OCI-LY1 (cell line): ENCODE measurements around the gene PROM2.
A peak's percentile ranks its signal among the peaks of the same experiment; 100 is the strongest.

ENCODE experiments used
- H2AFZ ChIP-seq: fragments of 200-600 bp; sonication (generic), shearing (Covaris generic); 2 replicates; pipeline ENCODE4 v1.6.0; 2014; ENCODE audit warnings: antibody characterized with exemption, mild to moderate bottlenecking, low read length
- H3F3A ChIP-seq: fragments of 200-600 bp; sonication (generic), shearing (Covaris generic); 2 replicates; pipeline ENCODE4 v1.6.0; 2014; ENCODE audit warnings: mild to moderate bottlenecking, antibody characterized with exemption, low read length, moderate library complexity; ENCODE audit not compliant: insufficient read depth
- H3K27ac ChIP-seq: fragments of 200-600 bp; sonication (generic); 2 replicates; pipeline ENCODE4 v1.5.1; 2014; ENCODE audit warnings: low read length, mixed run types, mild to moderate bottlenecking, low read depth; ENCODE audit not compliant: poor library complexity, severe bottlenecking
- H3K27me3 ChIP-seq: fragments of 200-600 bp; sonication (generic); 2 replicates; pipeline ENCODE4 v1.6.0; 2014; ENCODE audit warnings: antibody characterized with exemption, mild to moderate bottlenecking, low read length, moderate library complexity; ENCODE audit not compliant: insufficient read depth
- H3K36me3 ChIP-seq: fragments of 200-600 bp; sonication (generic); 2 replicates; pipeline ENCODE4 v1.6.1; 2014; ENCODE audit warnings: mild to moderate bottlenecking, antibody characterized with exemption, low read length, moderate library complexity, mixed read lengths; ENCODE audit not compliant: insufficient read depth
- H3K4me1 ChIP-seq: fragments of 200-600 bp; sonication (generic); 2 replicates; pipeline ENCODE4 v1.5.1; 2014; ENCODE audit warnings: mild to moderate bottlenecking, low read length, moderate library complexity; ENCODE audit not compliant: insufficient read depth, severe bottlenecking
- H3K4me2 ChIP-seq: fragments of 200-600 bp; sonication (generic), shearing (Covaris generic); 2 replicates; pipeline ENCODE4 v1.6.1; 2014; ENCODE audit warnings: low read length
- H3K4me3 ChIP-seq: fragments of 200-600 bp; sonication (generic); 2 replicates; pipeline ENCODE4 v1.5.1; 2014; ENCODE audit warnings: low read length, low read depth, mild to moderate bottlenecking, mixed read lengths; ENCODE audit not compliant: poor library complexity, severe bottlenecking
- H3K79me2 ChIP-seq: fragments of 200-600 bp; shearing (Covaris generic); 2 replicates; pipeline ENCODE4 v1.6.1; 2016; ENCODE audit warnings: mixed run types, low read length, mixed read lengths; ENCODE audit not compliant: insufficient read depth
- H3K9ac ChIP-seq: fragments of 200-600 bp; sonication (generic), shearing (Covaris generic); 2 replicates; pipeline ENCODE4 v1.6.1; 2014; ENCODE audit warnings: mild to moderate bottlenecking, low read length, mixed read lengths
- H3K9me2 ChIP-seq: fragments of 200-600 bp; sonication (generic), shearing (Covaris generic); 2 replicates; pipeline ENCODE4 v1.6.1; 2014; ENCODE audit warnings: low read depth, mild to moderate bottlenecking, low read length, mixed read lengths
- H3K9me3 ChIP-seq: fragments of 200-600 bp; shearing (Covaris generic); 2 replicates; pipeline ENCODE4 v1.6.1; 2014; ENCODE audit warnings: low read length, mixed read lengths
- H4K20me1 ChIP-seq: fragments of 200-600 bp; sonication (generic), shearing (Covaris generic); 2 replicates; pipeline ENCODE4 v1.6.0; 2016; ENCODE audit warnings: mild to moderate bottlenecking, low read length; ENCODE audit not compliant: insufficient read depth
- EZH2 ChIP-seq: fragments of 200-600 bp; sonication (generic), shearing (Covaris generic); IDR thresholded peaks from 2 replicates; pipeline ENCODE4 v1.8.0; 2017; ENCODE audit warnings: borderline replicate concordance, mixed run types, mild to moderate bottlenecking, antibody characterized with exemption, low read length, moderate library complexity, mixed read lengths
- TF ChIP-seq, protein P1 (sequence below): fragments of 200-600 bp; sonication (generic), shearing (Covaris generic); IDR thresholded peaks from 2 replicates; pipeline ENCODE4 v1.5.1; 2017; ENCODE audit warnings: mild to moderate bottlenecking, antibody characterized with exemption, low read length, moderate library complexity, mixed read lengths

The PROM2 gene, protein sequence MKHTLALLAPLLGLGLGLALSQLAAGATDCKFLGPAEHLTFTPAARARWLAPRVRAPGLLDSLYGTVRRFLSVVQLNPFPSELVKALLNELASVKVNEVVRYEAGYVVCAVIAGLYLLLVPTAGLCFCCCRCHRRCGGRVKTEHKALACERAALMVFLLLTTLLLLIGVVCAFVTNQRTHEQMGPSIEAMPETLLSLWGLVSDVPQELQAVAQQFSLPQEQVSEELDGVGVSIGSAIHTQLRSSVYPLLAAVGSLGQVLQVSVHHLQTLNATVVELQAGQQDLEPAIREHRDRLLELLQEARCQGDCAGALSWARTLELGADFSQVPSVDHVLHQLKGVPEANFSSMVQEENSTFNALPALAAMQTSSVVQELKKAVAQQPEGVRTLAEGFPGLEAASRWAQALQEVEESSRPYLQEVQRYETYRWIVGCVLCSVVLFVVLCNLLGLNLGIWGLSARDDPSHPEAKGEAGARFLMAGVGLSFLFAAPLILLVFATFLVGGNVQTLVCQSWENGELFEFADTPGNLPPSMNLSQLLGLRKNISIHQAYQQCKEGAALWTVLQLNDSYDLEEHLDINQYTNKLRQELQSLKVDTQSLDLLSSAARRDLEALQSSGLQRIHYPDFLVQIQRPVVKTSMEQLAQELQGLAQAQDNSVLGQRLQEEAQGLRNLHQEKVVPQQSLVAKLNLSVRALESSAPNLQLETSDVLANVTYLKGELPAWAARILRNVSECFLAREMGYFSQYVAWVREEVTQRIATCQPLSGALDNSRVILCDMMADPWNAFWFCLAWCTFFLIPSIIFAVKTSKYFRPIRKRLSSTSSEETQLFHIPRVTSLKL

DNA sequence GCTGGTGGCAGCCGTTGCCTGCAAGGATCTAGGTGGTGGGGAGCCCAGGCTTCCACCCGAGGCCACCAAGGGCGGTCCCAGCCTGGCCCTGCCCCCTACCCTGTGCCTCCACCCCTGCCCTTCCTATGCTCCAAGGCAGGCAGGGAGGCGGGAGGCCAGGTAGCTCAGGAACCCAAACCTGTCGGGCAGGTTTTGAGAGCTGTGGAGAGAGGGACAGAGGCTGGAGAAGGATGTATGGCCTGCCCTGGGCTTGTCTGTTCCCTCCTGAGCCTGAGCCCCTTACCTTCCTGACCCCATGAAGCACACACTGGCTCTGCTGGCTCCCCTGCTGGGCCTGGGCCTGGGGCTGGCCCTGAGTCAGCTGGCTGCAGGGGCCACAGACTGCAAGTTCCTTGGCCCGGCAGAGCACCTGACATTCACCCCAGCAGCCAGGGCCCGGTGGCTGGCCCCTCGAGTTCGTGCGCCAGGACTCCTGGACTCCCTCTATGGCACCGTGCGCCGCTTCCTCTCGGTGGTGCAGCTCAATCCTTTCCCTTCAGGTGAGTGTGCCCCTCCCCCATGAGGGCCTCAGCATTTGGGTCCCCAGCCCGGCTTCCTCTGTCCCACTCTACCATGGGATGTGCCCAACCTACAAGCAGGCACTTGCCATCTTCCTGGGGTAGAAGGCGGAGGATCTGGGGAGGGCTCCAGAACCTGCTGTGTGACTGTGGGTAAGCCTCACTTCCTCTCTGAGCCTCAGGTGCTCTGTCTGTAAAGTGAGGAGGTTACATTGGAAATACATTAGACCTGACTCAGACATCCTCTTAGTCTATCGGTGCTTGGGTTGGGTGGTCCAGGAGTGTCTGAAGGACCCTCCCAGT, at the start of gene PROM2:
PROM2 (plus strand) TSS at position 159 of the 860 bp plus-strand sequence; CDS start at position 296, 137 bp downstream.
- no peaks in the 10 kb centered on the region for H3F3A ChIP-seq
- no peak within 1 kb of the TSS for H2AFZ ChIP-seq
- no peak for TF ChIP-seq EZH2
- TF ChIP-seq, protein P1, sequence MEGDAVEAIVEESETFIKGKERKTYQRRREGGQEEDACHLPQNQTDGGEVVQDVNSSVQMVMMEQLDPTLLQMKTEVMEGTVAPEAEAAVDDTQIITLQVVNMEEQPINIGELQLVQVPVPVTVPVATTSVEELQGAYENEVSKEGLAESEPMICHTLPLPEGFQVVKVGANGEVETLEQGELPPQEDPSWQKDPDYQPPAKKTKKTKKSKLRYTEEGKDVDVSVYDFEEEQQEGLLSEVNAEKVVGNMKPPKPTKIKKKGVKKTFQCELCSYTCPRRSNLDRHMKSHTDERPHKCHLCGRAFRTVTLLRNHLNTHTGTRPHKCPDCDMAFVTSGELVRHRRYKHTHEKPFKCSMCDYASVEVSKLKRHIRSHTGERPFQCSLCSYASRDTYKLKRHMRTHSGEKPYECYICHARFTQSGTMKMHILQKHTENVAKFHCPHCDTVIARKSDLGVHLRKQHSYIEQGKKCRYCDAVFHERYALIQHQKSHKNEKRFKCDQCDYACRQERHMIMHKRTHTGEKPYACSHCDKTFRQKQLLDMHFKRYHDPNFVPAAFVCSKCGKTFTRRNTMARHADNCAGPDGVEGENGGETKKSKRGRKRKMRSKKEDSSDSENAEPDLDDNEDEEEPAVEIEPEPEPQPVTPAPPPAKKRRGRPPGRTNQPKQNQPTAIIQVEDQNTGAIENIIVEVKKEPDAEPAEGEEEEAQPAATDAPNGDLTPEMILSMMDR, result no peak
- no peaks in the 10 kb centered on the region for H3K36me3 ChIP-seq
- no peaks in the 10 kb centered on the region for H3K4me1 ChIP-seq
- H3K9ac ChIP-seq, result no peak within 1 kb of the TSS
- no peak within 1 kb of the TSS for H3K4me3 ChIP-seq
- H3K9me3 ChIP-seq, result no peaks in the 10 kb centered on the region
- H3K9me2 ChIP-seq, result no peaks in the 10 kb centered on the region
- H3K27ac ChIP-seq, result no peak within 1 kb of the TSS
- no peak within 1 kb of the TSS for H3K4me2 ChIP-seq
- no peaks in the 10 kb centered on the region for H3K79me2 ChIP-seq
- H3K27me3 ChIP-seq, result no peaks in the 10 kb centered on the region; the same call in 1 of the 2 replicates
- no peaks in the 10 kb centered on the region for H4K20me1 ChIP-seq

DNA sequence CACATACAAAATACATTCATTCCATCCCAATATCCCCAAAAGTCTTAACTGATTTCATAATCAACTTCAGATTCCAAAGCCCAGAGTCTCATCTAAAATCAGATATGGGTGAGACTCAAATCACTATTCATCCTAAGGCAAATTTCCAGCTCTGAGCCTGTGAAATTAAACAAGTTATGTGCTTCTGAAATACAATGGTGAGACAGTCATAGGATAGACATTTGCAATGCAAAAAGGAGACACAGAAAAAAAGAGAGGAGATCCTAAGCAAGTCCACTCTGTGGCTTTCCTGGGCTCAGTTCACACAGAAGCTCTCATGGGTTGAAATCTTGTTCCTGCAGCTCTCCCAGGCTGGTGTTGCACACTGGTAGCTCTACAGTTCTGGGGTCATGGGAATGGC, 48.6 kb upstream of the PROM2 start:
- Histone ChIP-seq H3K4me3 (no peak overlapping the region), H3K79me2 (no peaks in the 10 kb centered on the region), H3K27me3 (no peaks in the 10 kb centered on the region), H3K4me2 (no peak overlapping the region), H4K20me1 (no peaks in the 10 kb centered on the region), H3K27ac (no peak overlapping the region), H3K4me1 (no peaks in the 10 kb centered on the region), H2AFZ (no peak overlapping the region), H3K36me3 (no peaks in the 10 kb centered on the region), H3F3A (no peaks in the 10 kb centered on the region), H3K9me2 (no peaks in the 10 kb centered on the region), H3K9ac (no peak overlapping the region), H3K9me3 (peaks cover 9% of the 10 kb centered on the region; the same call in 1 of the 2 replicates)
- no peak for TF ChIP-seq EZH2
- TF ChIP-seq, protein P1, result no peak

DNA sequence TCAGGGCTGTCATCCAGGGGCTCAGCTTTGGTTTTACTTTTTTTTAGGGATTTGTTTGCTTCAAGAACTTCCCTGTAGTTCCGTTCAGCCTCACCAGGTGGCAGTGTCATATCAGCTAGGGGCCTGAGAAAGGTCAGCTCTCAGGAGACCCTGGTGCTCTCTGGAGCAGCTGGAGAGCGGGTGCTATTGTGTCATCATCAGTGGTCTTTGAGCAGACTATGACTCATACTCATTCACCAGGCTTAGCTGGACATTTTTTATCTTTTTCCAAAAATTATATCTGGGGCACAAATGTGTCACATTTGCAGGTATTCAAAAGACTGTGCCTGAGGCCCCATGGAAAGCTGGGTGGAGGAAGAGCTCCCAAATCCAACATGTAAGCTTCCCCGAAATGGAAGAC, 42.5 kb upstream of the PROM2 start:
- H4K20me1 ChIP-seq, result no peaks in the 10 kb centered on the region
- H3K36me3 ChIP-seq, result no peaks in the 10 kb centered on the region
- no peak overlapping the region for H3K9ac ChIP-seq
- no peak overlapping the region for H2AFZ ChIP-seq
- no peak overlapping the region for H3K4me2 ChIP-seq
- no peaks in the 10 kb centered on the region for H3F3A ChIP-seq
- no peaks in the 10 kb centered on the region for H3K4me1 ChIP-seq
- TF ChIP-seq, protein P1, result peak; percentile 84
- no peak for TF ChIP-seq EZH2
- no peaks in the 10 kb centered on the region for H3K79me2 ChIP-seq
- no peak overlapping the region for H3K27ac ChIP-seq
- no peaks in the 10 kb centered on the region for H3K27me3 ChIP-seq
- H3K9me2 ChIP-seq, result no peaks in the 10 kb centered on the region
- H3K4me3 ChIP-seq, result no peak overlapping the region
- H3K9me3 ChIP-seq, result no peaks in the 10 kb centered on the region
